ENCODE data around the gene GARIN3. TPM values are rescaled to one million over a fixed set of nuclear protein-coding genes. Genes with fewer than 3 reads are reported as not detected.

GARIN3 gene
- total and polyA plus RNA-seq, 9 of the 15 experiments (the other 6 are each of a cell fraction or from before 2014, with no cell fraction given): not detected

DNA sequence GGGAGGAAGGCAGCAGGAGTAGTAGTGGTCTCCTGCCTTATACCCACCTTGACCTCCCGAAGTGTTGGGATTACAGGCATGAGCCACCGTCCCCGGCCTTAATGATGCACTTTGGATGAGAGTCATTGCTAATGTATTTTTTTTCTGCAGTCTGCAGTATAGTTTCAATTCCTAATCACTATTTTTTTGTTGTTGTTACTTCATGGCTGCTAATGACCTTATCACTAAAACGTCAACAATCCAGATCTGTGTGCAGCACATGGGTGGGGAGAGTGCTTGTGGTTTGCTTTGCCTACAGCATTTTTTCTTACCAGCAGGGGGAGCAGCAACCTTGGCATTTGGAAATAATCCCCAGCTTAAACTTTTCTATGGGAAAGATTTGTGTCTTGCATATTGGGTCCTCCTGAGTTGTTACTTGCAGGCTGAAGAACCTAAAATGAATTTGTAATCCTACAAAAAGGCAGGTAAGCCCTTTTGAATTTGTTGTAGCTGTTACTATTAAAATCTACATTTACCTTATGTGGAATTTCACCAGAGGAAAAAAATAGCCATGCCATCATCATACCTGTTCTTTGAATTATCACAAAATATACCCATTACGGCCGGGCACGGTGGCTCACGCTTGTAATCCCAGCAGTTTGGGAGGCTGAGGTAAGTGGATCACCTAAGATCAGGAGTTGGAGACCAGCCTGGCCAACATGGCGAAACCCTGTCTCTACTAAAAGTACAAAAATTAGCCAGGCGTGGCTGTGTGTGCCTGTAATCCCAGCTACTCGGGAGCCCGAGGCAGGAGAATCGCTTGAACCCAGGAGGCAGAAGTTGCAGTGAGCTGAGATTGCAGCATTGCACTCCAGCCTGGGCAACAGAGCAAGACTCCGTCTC lies 17.1 kb downstream of the GARIN3 start (continued):
- TF ChIP-seq FOXK2 (conservative IDR thresholded peaks at IDR 0.05 in 1 of 2, IDR thresholded peaks at IDR 0.05 in 1 of 2; ENCODE audit: low read depth in 2 of 2): peak in 1 of 2 experiments; percentile 17; a peak in 1 of 4 replicates
- TF ChIP-seq RCOR1 (IDR thresholded peaks at IDR 0.05; ENCODE audit: borderline replicate concordance in 1 of 2, low read depth in 2 of 2, low read length in 2 of 2): peak in 1 of 2 experiments; percentile 18; a peak in 1 of 4 replicates
- TF ChIP-seq, protein P1, sequence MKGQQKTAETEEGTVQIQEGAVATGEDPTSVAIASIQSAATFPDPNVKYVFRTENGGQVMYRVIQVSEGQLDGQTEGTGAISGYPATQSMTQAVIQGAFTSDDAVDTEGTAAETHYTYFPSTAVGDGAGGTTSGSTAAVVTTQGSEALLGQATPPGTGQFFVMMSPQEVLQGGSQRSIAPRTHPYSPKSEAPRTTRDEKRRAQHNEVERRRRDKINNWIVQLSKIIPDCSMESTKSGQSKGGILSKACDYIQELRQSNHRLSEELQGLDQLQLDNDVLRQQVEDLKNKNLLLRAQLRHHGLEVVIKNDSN (CRISPR knock-in tag; IDR thresholded peaks at IDR 0.05): no peak
- TF ChIP-seq MXI1 (IDR thresholded peaks at IDR 0.05; ENCODE audit: low read depth, low read length): no peak
- peak; percentile 73; the same call in 1 of the 2 replicates for TF ChIP-seq FOXJ2 (tag; IDR thresholded peaks at IDR 0.05)
- TF ChIP-seq NCOA4 (IDR thresholded peaks at IDR 0.05; ENCODE audit: partially characterized antibody): no peak
- peak in 1 of 2 experiments; percentile 36; a peak in 1 of 4 replicates for TF ChIP-seq MAZ (CRISPR knock-in tag; conservative IDR thresholded peaks at IDR 0.05 in 1 of 2, IDR thresholded peaks at IDR 0.05 in 1 of 2)
- no peak for TF ChIP-seq ZC3H11A (IDR thresholded peaks at IDR 0.05; ENCODE audit: low read depth, low read length)
- TF ChIP-seq DIDO1 (tag; IDR thresholded peaks at IDR 0.05; ENCODE audit: low read depth): no peak
